ENCODE measurements around the gene SIRT3. TPM values are rescaled to one million over a fixed set of nuclear protein-coding genes. Genes with fewer than 3 reads are reported as not detected.

The SIRT3 gene
- total and polyA plus RNA-seq, 2 of the 4 experiments (the other 2 are of a cell fraction) = 5.4 to 18.6 TPM

GRCh38 chr11:253886-254270, 17.7 kb upstream of the SIRT3 start:
- Histone ChIP-seq H3K79me1 (ENCODE audit: low read depth in 1 of 2, low read length in 2 of 2) (peaks cover 0 to 7% of the 10 kb centered on the region in 2 experiments; a peak in 2 of 4 replicates), H3K14ac (replicated peaks; ENCODE audit: low read depth, low read length) (no peak overlapping the region), H3K23ac (ENCODE audit: low read depth, low read length) (no peak overlapping the region), H3K27ac (ENCODE audit: insufficient read depth, low read length) (no peak overlapping the region), H2BK5ac (ENCODE audit: low read depth, low read length, poor library complexity, severe bottlenecking) (no peak overlapping the region), H2BK15ac (ENCODE audit: low read depth, low read length) (no peak overlapping the region), H3K9me3 (ENCODE audit: control insufficient read depth, insufficient read depth, low read length) (no peaks in the 10 kb centered on the region), H3K4ac (ENCODE audit: low read depth, low read length) (no peak overlapping the region), H3K27me3 (ENCODE audit: control insufficient read depth, insufficient read depth, low read length) (peaks cover 1% of the 10 kb centered on the region), H3K9ac (ENCODE audit: low read depth, low read length) (no peak overlapping the region), H2BK20ac (ENCODE audit: low read depth, low read length) (no peak overlapping the region), H3K36me3 (ENCODE audit: control insufficient read depth, insufficient read depth, low read length) (peaks cover 34% of the 10 kb centered on the region), H2BK120ac (ENCODE audit: low read depth, low read length) (no peak overlapping the region), H3K9me1 (ENCODE audit: insufficient read depth, low read length) (no peaks in the 10 kb centered on the region), H3K18ac (ENCODE audit: low read depth, low read length) (no peak overlapping the region), H4K5ac (ENCODE audit: low read depth, low read length) (no peak overlapping the region), H2AK5ac (ENCODE audit: low read depth, low read length) (no peak overlapping the region), H2AFZ (replicated peaks; ENCODE audit: low read length, poor library complexity) (no peak overlapping the region), H3K4me1 (ENCODE audit: control insufficient read depth, insufficient read depth, low read length) (no peaks in the 10 kb centered on the region), H4K8ac (ENCODE audit: low read depth in 2 of 2, low read length in 2 of 2) (no peak overlapping the region), H3K4me3 (ENCODE audit: insufficient read depth, low read depth, low read length) (no peak overlapping the region), H3K4me2 (ENCODE audit: low read depth, low read length) (no peak overlapping the region), H4K20me1 (ENCODE audit: insufficient read depth, low read length) (no peaks in the 10 kb centered on the region; the same call in 1 of the 2 replicates), H3K56ac (ENCODE audit: extremely low read depth, insufficient read depth, low read length) (no peak overlapping the region), H2AK9ac (replicated peaks; ENCODE audit: low read depth, low read length, poor library complexity) (no peak overlapping the region), H4K91ac (ENCODE audit: insufficient read depth, low read depth, low read length) (no peak overlapping the region)
- intact Hi-C loops (cut with micrococcal nuclease) = no loop called here
- dilution Hi-C loops (cut with HindIII; ENCODE audit: low sequenced_read_pairs, unreplicated experiment) = no loop called here
- ChIA-PET POLR2A (ENCODE audit: unreplicated experiment) (no interaction called here), CTCF (no interaction called here)
- ATAC-seq (ENCODE audit: low read depth) (no peak), DNase-seq (no peak)
- TF ChIP-seq MAZ (IDR thresholded peaks at IDR 0.05; ENCODE audit: borderline replicate concordance, low read depth, low read length) (no peak), ELK1 (IDR thresholded peaks at IDR 0.05; ENCODE audit: borderline replicate concordance, low read depth, low read length) (no peak), POLR2A (IDR thresholded peaks at IDR 0.05; ENCODE audit: low read depth, low read length) (no peak), CTCF (conservative IDR thresholded peaks at IDR 0.05; ENCODE audit: low read depth, low read length) (no peak)
- no TSS peak for BruUV-seq (replicated peaks)
- in situ Hi-C loops (cut with MboI; ENCODE audit: low sequenced_read_pairs) = no loop called here
- 84% methylated on average over 2 of the region's 5 CpGs; no CpG with 5 or more reads in 1 of the 2 experiments for WGBS, 2 experiments (ENCODE audit: extremely low coverage in 2 of 2, insufficient read length in 1 of 2)

All from IMR-90 (cell line).